GM12878 (cell line): ENCODE measurements around the gene ASCC1. TPM values are rescaled to one million over a fixed set of nuclear protein-coding genes. Genes with fewer than 3 reads are reported as not detected.
A peak's percentile ranks its signal among the peaks of the same experiment; 100 is the strongest.

Experiments
- ATAC-seq: fragments of 200-7000 bp; cut with Tn5 transposase; 3 replicates; pipeline ENCODE4 v1.9.1; 2020; ENCODE audit warnings: mild to moderate bottlenecking, moderate library complexity
- BruUV-seq: library from RNA; stranded (reverse); fragments of 400-500 nt; replicated peaks from 2 replicates; lab custom pipeline; 2021; lab: Mats Ljungman, UMichigan
- CTCF ChIA-PET: fragments of 300-600 bp; sonication (Branson Sonifier 250); formaldehyde crosslinking; extraction: SDS; loops from one replicate; lab custom pipeline; 2021; ENCODE audit warnings: inconsistent platforms; lab: Yijun Ruan, JAX
- POLR2A ChIA-PET: fragments of 350-600 bp; formaldehyde crosslinking; extraction: SDS; loops from one replicate; lab custom pipeline; 2021; ENCODE audit warnings: inconsistent platforms; lab: Charles Lee
- RAD21 ChIA-PET: fragments of 300-600 bp; sonication (Branson Sonifier 250); formaldehyde crosslinking; loops from one replicate; lab custom pipeline; 2023; ENCODE audit warnings: antibody characterized with exemption; ENCODE audit not compliant: unreplicated experiment; lab: Charles Lee
- SMC1A ChIA-PET: fragments of 300-600 bp; sonication (Branson Sonifier 250); formaldehyde crosslinking; loops from one replicate; lab custom pipeline; 2023; ENCODE audit not compliant: unreplicated experiment, uncharacterized antibody; lab: Charles Lee
- DNase-seq: peaks from one replicate; pipeline ENCODE4 v3.0.0-alpha.2; 2011; ENCODE audit warnings: low read depth, low spot score
- FAIRE-seq: peaks from 3 replicates; lab custom pipeline; 2011; peaks lifted over from hg19 to GRCh38; lab: Jason Lieb, UNC
- H2AFZ ChIP-seq: 2 replicates; pipeline ENCODE4 v1.6.0; 2011; ENCODE audit warnings: low read depth, low read length, control low read depth; ENCODE audit not compliant: control insufficient read depth
- H3K27ac ChIP-seq: 2 replicates; pipeline ENCODE4 v1.5.1; 2011; ENCODE audit warnings: control low read depth; ENCODE audit not compliant: control insufficient read depth, insufficient read depth
- H3K27me3 ChIP-seq, 2 experiments: replicated peaks in 1 of 2; 2 replicates each; pipeline versions ENCODE4 v1.6.0 to v1.6.1; 2011; ENCODE audit warnings: low read length in 1 of 2; ENCODE audit not compliant: control insufficient read depth in 2 of 2, insufficient read depth in 2 of 2
- H3K36me3 ChIP-seq, 2 experiments: 2 replicates each; pipeline ENCODE4 v1.5.1; 2011; ENCODE audit warnings: low read length in 1 of 2; ENCODE audit not compliant: control insufficient read depth in 2 of 2, insufficient read depth in 2 of 2
- H3K4me1 ChIP-seq: 2 replicates; pipeline ENCODE4 v1.6.1; 2011; ENCODE audit warnings: mild to moderate bottlenecking, low read length, moderate library complexity, mixed read lengths; ENCODE audit not compliant: control insufficient read depth, insufficient read depth
- H3K4me2 ChIP-seq: 2 replicates; pipeline ENCODE4 v1.6.0; 2011; ENCODE audit warnings: control low read depth; ENCODE audit not compliant: control insufficient read depth, insufficient read depth
- H3K4me3 ChIP-seq: fragments of 200-600 bp; sonication (generic); 2 replicates; pipeline ENCODE4 v1.5.1; 2016
- H3K79me2 ChIP-seq: 2 replicates; pipeline ENCODE4 v1.6.0; 2011; ENCODE audit warnings: low read length; ENCODE audit not compliant: control insufficient read depth, insufficient read depth
- H3K9ac ChIP-seq: 2 replicates; pipeline ENCODE4 v1.8.0; 2011; ENCODE audit warnings: low read length, control low read depth, mixed read lengths; ENCODE audit not compliant: control insufficient read depth, insufficient read depth
- H3K9me3 ChIP-seq: replicated peaks from 3 replicates; pipeline ENCODE4 v1.5.1; 2011; ENCODE audit warnings: mild to moderate bottlenecking, low read length; ENCODE audit not compliant: control insufficient read depth, insufficient read depth
- H4K20me1 ChIP-seq: 2 replicates; pipeline ENCODE4 v1.6.0; 2011; ENCODE audit not compliant: control insufficient read depth, insufficient read depth
- BHLHE40 ChIP-seq, 2 experiments: fragments of 450-650 bp in 1 of 2; IDR thresholded peaks; 2 replicates each; pipeline ENCODE4 v1.6.1; 2011 to 2017; ENCODE audit warnings: low read depth in 2 of 2, borderline replicate concordance in 1 of 2, improper control_type of control experiment in 1 of 2, low read length in 1 of 2, mild to moderate bottlenecking in 1 of 2
- CHD4 ChIP-seq: fragments of 200-600 bp; sonication (generic); IDR thresholded peaks from 2 replicates; pipeline ENCODE4 v1.6.1; 2016; ENCODE audit warnings: mild to moderate bottlenecking
- CTCF ChIP-seq, 3 experiments: IDR thresholded peaks in 2 of 3; conservative IDR thresholded peaks in 1 of 3; 2 replicates each; pipeline ENCODE4 v1.5.1; 2011; ENCODE audit warnings: low read depth in 3 of 3, low read length in 3 of 3, mild to moderate bottlenecking in 3 of 3, control low read depth in 2 of 3, moderate library complexity in 2 of 3, inconsistent platforms in 1 of 3, mixed read lengths in 1 of 3; ENCODE audit not compliant: control insufficient read depth in 2 of 3, insufficient read depth in 1 of 3; ENCODE audit errors: extremely low read depth in 1 of 3
- HSF1 ChIP-seq: fragments of 150-350 bp; IDR thresholded peaks from 2 replicates; pipeline ENCODE4 v1.6.1; 2014; ENCODE audit warnings: mild to moderate bottlenecking, low read depth, low read length
- PML ChIP-seq: IDR thresholded peaks from 2 replicates; pipeline ENCODE4 v1.6.1; 2012; ENCODE audit warnings: low read length, inconsistent platforms
- PRDM15 ChIP-seq: fragments of 450-650 bp; formaldehyde crosslinking; IDR thresholded peaks from 2 replicates; pipeline ENCODE4 v1.4.0; 2020; ENCODE audit warnings: mild to moderate bottlenecking, moderate library complexity
- STAT3 ChIP-seq: IDR thresholded peaks from 2 replicates; pipeline ENCODE4 v1.6.1; 2011; ENCODE audit warnings: low read depth, low read length, improper control_type of control experiment
- ZBTB40 ChIP-seq: fragments of 450-650 bp; IDR thresholded peaks from 2 replicates; pipeline ENCODE4 v1.6.1; 2016; ENCODE audit warnings: mild to moderate bottlenecking, moderate library complexity, borderline replicate concordance
- ZSCAN29 ChIP-seq: fragments of 450-650 bp; IDR thresholded peaks from 2 replicates; pipeline ENCODE4 v1.6.1; 2017; ENCODE audit warnings: mild to moderate bottlenecking, moderate library complexity
- WGBS: methylation state at CpG from one replicate; pipeline ENCODE4 v1.1.6; 2016; ENCODE audit warnings: low lambda C conversion rate; ENCODE audit not compliant: insufficient replicate concordance, insufficient coverage; ENCODE audit errors: missing lambda C conversion rate; 5-methylcytosine and 5-hydroxymethylcytosine counted together
- in situ Hi-C: fragments of 300-500 bp; cut with MboI; formaldehyde crosslinking; loops from 9 replicates; pipeline ENCODE4 v1.14.3; 2018; ENCODE audit warnings: mixed read lengths
- intact Hi-C: fragments of 100-400 bp; cut with micrococcal nuclease; formaldehyde crosslinking; loops from one replicate; pipeline ENCODE4 v1.14.2; 2022; ENCODE audit not compliant: unreplicated experiment
- polyA plus RNA-seq, 11 experiments: library from polyadenylated mRNA; depleted of rRNA in 4 of 11; unstranded in 6 of 11; stranded (reverse) in 5 of 11; fragments of >200 nt; fragmentation: Nextera tagmentation in 4 of 11; fragmentation: Illumina TruSeq in 1 of 11; extraction: Ambion mirVana in 4 of 11; extraction: Trizol in 1 of 11; gene quantifications; 1 replicate in 1 of 11; 2 replicates in 10 of 11; pipeline versions ENCODE4 v1.2.1 to v1.2.3, GENCODE V29; 2011 to 2016; ENCODE audit warnings: inconsistent platforms in 2 of 11, missing spikeins in 2 of 11, low read depth in 1 of 11
- total RNA-seq, 4 experiments: library from RNA; depleted of rRNA in 3 of 4; stranded (reverse); fragments of >200 nt in 3 of 4; fragmentation: Illumina TruSeq in 1 of 4; extraction: Trizol in 1 of 4; gene quantifications; 2 replicates each; pipeline versions ENCODE4 v1.2.1 to v1.2.3, GENCODE V29; 2013 to 2021

The ASCC1 gene
- total and polyA plus RNA-seq, 10 of the 15 experiments (the other 5 are each of a cell fraction or from before 2014, with no cell fraction given): 23.3 to 80.6 (median 42.8) TPM

- H3K36me3 ChIP-seq: no peaks in the 10 kb centered on the region; a peak in 2 of 4 replicates
- POLR2A ChIA-PET: no interaction called here
- H3K4me3 ChIP-seq: no peak overlapping the region
- no peaks in the 10 kb centered on the region; the same call in 2 of the 3 replicates for H3K9me3 ChIP-seq
- FAIRE-seq: no peak
- peaks cover 3% of the 10 kb centered on the region; the same call in 1 of the 2 replicates for H3K4me1 ChIP-seq
- in situ Hi-C loops (no loop called here), intact Hi-C loops (no loop called here)
- H4K20me1 ChIP-seq: no peaks in the 10 kb centered on the region
- TF ChIP-seq BHLHE40 (IDR thresholded peaks at IDR 0.05; ENCODE audit: borderline replicate concordance in 1 of 2, low read depth in 2 of 2, low read length in 1 of 2): no peak
- no peak for TF ChIP-seq CHD4
- TF ChIP-seq PML: no peak
- TF ChIP-seq ZBTB40: peak; percentile 79
- no peak for TF ChIP-seq PRDM15
- no peak for TF ChIP-seq ZSCAN29
- no peak for TF ChIP-seq HSF1
- no peak for TF ChIP-seq STAT3
- TF ChIP-seq CTCF (IDR thresholded peaks at IDR 0.05 in 2 of 3, conservative IDR thresholded peaks at IDR 0.05 in 1 of 3; ENCODE audit: control insufficient read depth in 2 of 3, extremely low read depth in 1 of 3, insufficient read depth in 1 of 3, low read depth in 3 of 3, low read length in 3 of 3): no peak
- no peak overlapping the region for H2AFZ ChIP-seq
- no peak overlapping the region for H3K9ac ChIP-seq
- no peaks in the 10 kb centered on the region for H3K27me3 ChIP-seq
- WGBS: 69% methylated on average over 2 of the region's 2 CpGs
- no peaks in the 10 kb centered on the region for H3K79me2 ChIP-seq
- H3K4me2 ChIP-seq: no peak overlapping the region
- CTCF ChIA-PET: interaction anchor here (0.6 kb wide), 1 partner anchor 189 kb away, joined by 3 read pairs; no protein-coding TSS in a partner anchor
- no TSS peak for BruUV-seq
- SMC1A ChIA-PET: interaction anchor here (0.7 kb wide), 1 partner anchor 217 kb away, joined by 3 read pairs; no protein-coding TSS in a partner anchor
- RAD21 ChIA-PET: no interaction called here
- no peak for ATAC-seq
- no peak overlapping the region for H3K27ac ChIP-seq
- no peak for DNase-seq
Measured at GRCh38 chr10:72145657-72146056, 70.4 kb downstream of the ASCC1 start.
